WTC11 (cell line): ENCODE results near the gene ST3GAL6. TPM values are rescaled to one million over a fixed set of nuclear protein-coding genes. Genes with fewer than 3 reads are reported as not detected.

Source experiments
- ATAC-seq: fragments of 200-7000 bp; cut with Tn5 transposase; 2 replicates; pipeline ENCODE4 v1.10.0; 2021; ENCODE audit warnings: mild to moderate bottlenecking, moderate library complexity
- CTCF ChIA-PET: fragments of 300-600 bp; sonication (Branson Sonifier 250); formaldehyde crosslinking; loops from one replicate; lab custom pipeline; 2021; ENCODE audit warnings: antibody characterized with exemption; lab: Charles Lee
- POLR2A ChIA-PET: fragments of 350-600 bp; sonication (Branson Sonifier 250); formaldehyde crosslinking; loops from one replicate; lab custom pipeline; 2021; ENCODE audit warnings: antibody characterized with exemption; lab: Charles Lee
- DNase-seq: peaks from one replicate; pipeline ENCODE4 v3.0.0; 2021; ENCODE audit warnings: low spot score
- H3K27ac Mint-ChIP-seq: 2 replicates; pipeline ENCODE4 v1.8.0; 2021; ENCODE audit warnings: mixed read lengths
- H3K27me3 Mint-ChIP-seq: 2 replicates; pipeline ENCODE4 v1.8.0; 2021; ENCODE audit warnings: low read depth, mild to moderate bottlenecking, moderate library complexity, mixed read lengths
- H3K36me3 Mint-ChIP-seq: 2 replicates; pipeline ENCODE4 v1.8.0; 2021; ENCODE audit warnings: mixed read lengths
- H3K4me1 Mint-ChIP-seq: 2 replicates; pipeline ENCODE4 v1.8.0; 2022; ENCODE audit warnings: mixed read lengths
- H3K4me3 Mint-ChIP-seq: 2 replicates; pipeline ENCODE4 v1.8.0; 2021; ENCODE audit warnings: mild to moderate bottlenecking, moderate library complexity, mixed read lengths
- H3K9me3 Mint-ChIP-seq: 2 replicates; pipeline ENCODE4 v1.8.0; 2021; ENCODE audit warnings: mixed read lengths
- CREB1 ChIP-seq: sonication (generic); formaldehyde crosslinking; IDR thresholded peaks from 2 replicates; pipeline ENCODE4 v1.8.0; 2023; ENCODE audit warnings: mild to moderate bottlenecking, missing genetic modification reagents
- CREM ChIP-seq: sonication (generic); formaldehyde crosslinking; IDR thresholded peaks from 2 replicates; pipeline ENCODE4 v1.8.1; 2022; ENCODE audit warnings: mild to moderate bottlenecking, missing genetic modification reagents, moderate library complexity
- ESRRA ChIP-seq: sonication (generic); formaldehyde crosslinking; IDR thresholded peaks from 2 replicates; pipeline ENCODE4 v1.8.1; 2022; ENCODE audit warnings: mild to moderate bottlenecking, missing genetic modification reagents, borderline replicate concordance
- ETV6 ChIP-seq: sonication (generic); formaldehyde crosslinking; IDR thresholded peaks from 2 replicates; pipeline ENCODE4 v1.8.1; 2022; ENCODE audit warnings: mild to moderate bottlenecking, missing genetic modification reagents
- FOXJ3 ChIP-seq: sonication (generic); formaldehyde crosslinking; IDR thresholded peaks from 2 replicates; pipeline ENCODE4 v1.9.0; 2021; ENCODE audit warnings: missing genetic modification reagents, mild to moderate bottlenecking, borderline replicate concordance
- JUN ChIP-seq: sonication (generic); formaldehyde crosslinking; IDR thresholded peaks from 2 replicates; pipeline ENCODE4 v1.8.0; 2023; ENCODE audit warnings: mild to moderate bottlenecking, missing genetic modification reagents
- KAT7 ChIP-seq: sonication (generic); formaldehyde crosslinking; IDR thresholded peaks from 2 replicates; pipeline ENCODE4 v1.8.1; 2023; ENCODE audit warnings: missing genetic modification reagents, mild to moderate bottlenecking, borderline replicate concordance
- MYBL2 ChIP-seq: sonication (generic); formaldehyde crosslinking; IDR thresholded peaks from 2 replicates; pipeline ENCODE4 v1.8.1; 2023; ENCODE audit warnings: mild to moderate bottlenecking, moderate library complexity, missing genetic modification reagents
- NFE2L1 ChIP-seq: sonication (generic); formaldehyde crosslinking; IDR thresholded peaks from 2 replicates; pipeline ENCODE4 v1.8.1; 2023; ENCODE audit warnings: missing genetic modification reagents
- PRDM15 ChIP-seq: sonication (generic); formaldehyde crosslinking; IDR thresholded peaks from 2 replicates; pipeline ENCODE4 v1.8.0; 2022; ENCODE audit warnings: missing genetic modification reagents
- PRRX2 ChIP-seq: fragments of 250-450 bp; sonication (Bioruptor Pico); IDR thresholded peaks from 2 replicates; pipeline ENCODE4 v1.8.0; 2021; ENCODE audit warnings: mild to moderate bottlenecking
- SMAD3 ChIP-seq: sonication (generic); formaldehyde crosslinking; IDR thresholded peaks from 2 replicates; pipeline ENCODE4 v1.8.0; 2022; ENCODE audit warnings: missing genetic modification reagents, mild to moderate bottlenecking, borderline replicate concordance
- SOX15 ChIP-seq: fragments of 250-450 bp; sonication (Bioruptor Pico); IDR thresholded peaks from 2 replicates; pipeline ENCODE4 v1.9.0; 2021; ENCODE audit warnings: mild to moderate bottlenecking
- ZNF121 ChIP-seq: sonication (generic); formaldehyde crosslinking; IDR thresholded peaks from 2 replicates; pipeline ENCODE4 v1.8.0; 2023; ENCODE audit warnings: missing genetic modification reagents
- ZNF232 ChIP-seq: sonication (generic); formaldehyde crosslinking; IDR thresholded peaks from 2 replicates; pipeline ENCODE4 v1.8.0; 2022; ENCODE audit warnings: mild to moderate bottlenecking, missing genetic modification reagents
- ZNF416 ChIP-seq: fragments of 250-450 bp; sonication (Bioruptor Pico); IDR thresholded peaks from 2 replicates; pipeline ENCODE4 v1.9.0; 2021; ENCODE audit warnings: mild to moderate bottlenecking, inconsistent platforms
- ZNF512 ChIP-seq: sonication (generic); formaldehyde crosslinking; IDR thresholded peaks from 2 replicates; pipeline ENCODE4 v1.8.1; 2022; ENCODE audit warnings: missing genetic modification reagents, borderline replicate concordance
- total RNA-seq: library from RNA; stranded (reverse); gene quantifications from 3 replicates; pipeline ENCODE4 v1.2.3, GENCODE V29; 2021
- TF ChIP-seq, protein P1 (sequence below): fragments of 250-450 bp; sonication (Bioruptor Pico); IDR thresholded peaks from 2 replicates; pipeline ENCODE4 v2.1.2; 2022; ENCODE audit warnings: mild to moderate bottlenecking, moderate library complexity
- TF ChIP-seq, protein P2 (sequence below): sonication (generic); formaldehyde crosslinking; IDR thresholded peaks from 2 replicates; pipeline ENCODE4 v1.8.1; 2023; ENCODE audit warnings: mild to moderate bottlenecking, missing genetic modification reagents
- TF ChIP-seq, protein P3 (sequence below): sonication (generic); formaldehyde crosslinking; IDR thresholded peaks from 2 replicates; pipeline ENCODE4 v1.8.1; 2022; ENCODE audit warnings: mild to moderate bottlenecking, missing genetic modification reagents, moderate library complexity, borderline replicate concordance
- TF ChIP-seq, protein P4 (sequence below): fragments of 200-600 bp; IDR thresholded peaks from 2 replicates; pipeline ENCODE4 v1.8.0; 2022; ENCODE audit warnings: antibody characterized with exemption
- TF ChIP-seq, protein P5 (sequence below): sonication (generic); formaldehyde crosslinking; IDR thresholded peaks from 2 replicates; pipeline ENCODE4 v1.8.0; 2022; ENCODE audit warnings: mild to moderate bottlenecking, missing genetic modification reagents
- TF ChIP-seq, protein P6 (sequence below): sonication (generic); formaldehyde crosslinking; IDR thresholded peaks from 2 replicates; pipeline ENCODE4 v1.8.1; 2022; ENCODE audit warnings: low read depth, missing genetic modification reagents, borderline replicate concordance

ST3GAL6 gene
- total RNA-seq, 1 experiment from 2014 or later: 8.1 TPM

DNA sequence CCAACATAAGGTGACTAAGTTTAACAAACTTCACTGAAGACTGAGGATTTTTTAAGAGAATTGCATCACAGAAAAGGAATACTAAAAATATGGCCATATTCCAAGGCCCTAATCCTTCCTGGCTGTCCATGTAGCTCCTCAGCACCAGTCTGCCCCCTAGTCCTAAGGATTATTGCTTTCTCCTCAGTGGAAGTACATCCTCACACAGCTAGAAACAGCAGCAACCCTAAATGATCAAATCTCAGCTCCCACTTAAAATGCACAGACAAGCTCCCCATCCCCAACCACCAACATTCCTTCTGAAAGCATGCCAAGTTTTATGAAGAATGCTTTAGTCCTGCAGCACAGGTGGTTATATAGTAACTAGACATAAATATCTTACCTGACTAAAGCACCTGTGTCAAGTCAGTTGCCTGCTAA, 14.7 kb downstream of the ST3GAL6 start:
- ATAC-seq: no peak

DNA sequence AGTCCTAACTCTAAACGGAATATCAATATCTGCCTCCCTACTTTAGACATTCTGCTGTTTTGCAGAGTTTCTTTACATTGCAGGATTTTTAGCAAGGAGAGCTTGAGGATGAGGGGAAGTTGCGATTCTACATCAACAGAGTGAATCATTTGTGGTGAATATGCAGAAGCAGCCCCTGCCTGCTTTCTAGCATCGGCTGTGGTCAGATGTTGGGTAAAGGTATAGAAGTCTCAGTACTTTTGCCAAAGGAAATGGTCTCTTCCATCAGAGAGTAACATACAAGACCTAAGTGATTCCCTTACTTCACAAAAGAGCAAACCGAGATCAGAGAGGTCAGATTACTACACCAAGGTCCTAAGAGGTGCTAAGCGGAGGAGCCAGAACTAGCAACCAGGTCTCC, 15.2 kb downstream of the ST3GAL6 start:
- Mint-ChIP-seq H3K9me3 (no peaks in the 10 kb centered on the region; the same call in 1 of the 2 replicates), H3K4me1 (peaks cover 4% of the 10 kb centered on the region; the same call in 1 of the 2 replicates), H3K27ac (no peak overlapping the region), H3K4me3 (no peak overlapping the region), H3K27me3 (no peaks in the 10 kb centered on the region; the same call in 1 of the 2 replicates), H3K36me3 (0 out of 2 replicates have a peak, but pooled peaks cover 3% of the 10 kb centered on the region)
- ChIA-PET CTCF (interaction anchor here (1.5 kb wide), 1 partner anchor 39 kb away, joined by 3 read pairs; no protein-coding TSS in a partner anchor), POLR2A (no interaction called here)
- ATAC-seq: no peak
- DNase-seq: no peak
- TF ChIP-seq SOX15: no peak
- no peak for TF ChIP-seq SMAD3 (CRISPR knock-in tag)
- TF ChIP-seq, protein P1, sequence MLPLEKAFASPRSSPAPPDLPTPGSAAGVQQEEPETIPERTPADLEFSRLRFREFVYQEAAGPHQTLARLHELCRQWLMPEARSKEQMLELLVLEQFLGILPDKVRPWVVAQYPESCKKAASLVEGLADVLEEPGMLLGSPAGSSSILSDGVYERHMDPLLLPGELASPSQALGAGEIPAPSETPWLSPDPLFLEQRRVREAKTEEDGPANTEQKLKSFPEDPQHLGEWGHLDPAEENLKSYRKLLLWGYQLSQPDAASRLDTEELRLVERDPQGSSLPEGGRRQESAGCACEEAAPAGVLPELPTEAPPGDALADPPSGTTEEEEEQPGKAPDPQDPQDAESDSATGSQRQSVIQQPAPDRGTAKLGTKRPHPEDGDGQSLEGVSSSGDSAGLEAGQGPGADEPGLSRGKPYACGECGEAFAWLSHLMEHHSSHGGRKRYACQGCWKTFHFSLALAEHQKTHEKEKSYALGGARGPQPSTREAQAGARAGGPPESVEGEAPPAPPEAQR (CRISPR knock-in tag): no peak
- no peak for TF ChIP-seq MYBL2 (CRISPR knock-in tag)
- TF ChIP-seq PRDM15 (CRISPR knock-in tag): no peak

More for the DNA sequence above, 14.7 kb downstream of the ST3GAL6 start:
- no peaks in the 10 kb centered on the region; the same call in 1 of the 2 replicates for H3K9me3 Mint-ChIP-seq
- H3K4me1 Mint-ChIP-seq: peaks cover 4% of the 10 kb centered on the region; the same call in 1 of the 2 replicates
- H3K27me3 Mint-ChIP-seq: no peaks in the 10 kb centered on the region; the same call in 1 of the 2 replicates
- 0 out of 2 replicates have a peak, but pooled peaks cover 3% of the 10 kb centered on the region for H3K36me3 Mint-ChIP-seq
- no peak overlapping the region for H3K4me3 Mint-ChIP-seq
- CTCF ChIA-PET: interaction anchor here (1.5 kb wide), 1 partner anchor 40 kb away, joined by 3 read pairs; no protein-coding TSS in a partner anchor
- no peak for DNase-seq
- H3K27ac Mint-ChIP-seq: no peak overlapping the region
- TF ChIP-seq ETV6: no peak
- TF ChIP-seq, protein P2, sequence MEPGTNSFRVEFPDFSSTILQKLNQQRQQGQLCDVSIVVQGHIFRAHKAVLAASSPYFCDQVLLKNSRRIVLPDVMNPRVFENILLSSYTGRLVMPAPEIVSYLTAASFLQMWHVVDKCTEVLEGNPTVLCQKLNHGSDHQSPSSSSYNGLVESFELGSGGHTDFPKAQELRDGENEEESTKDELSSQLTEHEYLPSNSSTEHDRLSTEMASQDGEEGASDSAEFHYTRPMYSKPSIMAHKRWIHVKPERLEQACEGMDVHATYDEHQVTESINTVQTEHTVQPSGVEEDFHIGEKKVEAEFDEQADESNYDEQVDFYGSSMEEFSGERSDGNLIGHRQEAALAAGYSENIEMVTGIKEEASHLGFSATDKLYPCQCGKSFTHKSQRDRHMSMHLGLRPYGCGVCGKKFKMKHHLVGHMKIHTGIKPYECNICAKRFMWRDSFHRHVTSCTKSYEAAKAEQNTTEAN (CRISPR knock-in tag): no peak
- TF ChIP-seq, protein P3, sequence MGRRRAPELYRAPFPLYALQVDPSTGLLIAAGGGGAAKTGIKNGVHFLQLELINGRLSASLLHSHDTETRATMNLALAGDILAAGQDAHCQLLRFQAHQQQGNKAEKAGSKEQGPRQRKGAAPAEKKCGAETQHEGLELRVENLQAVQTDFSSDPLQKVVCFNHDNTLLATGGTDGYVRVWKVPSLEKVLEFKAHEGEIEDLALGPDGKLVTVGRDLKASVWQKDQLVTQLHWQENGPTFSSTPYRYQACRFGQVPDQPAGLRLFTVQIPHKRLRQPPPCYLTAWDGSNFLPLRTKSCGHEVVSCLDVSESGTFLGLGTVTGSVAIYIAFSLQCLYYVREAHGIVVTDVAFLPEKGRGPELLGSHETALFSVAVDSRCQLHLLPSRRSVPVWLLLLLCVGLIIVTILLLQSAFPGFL (CRISPR knock-in tag): no peak
- no peak for TF ChIP-seq ESRRA
- TF ChIP-seq, protein P4, sequence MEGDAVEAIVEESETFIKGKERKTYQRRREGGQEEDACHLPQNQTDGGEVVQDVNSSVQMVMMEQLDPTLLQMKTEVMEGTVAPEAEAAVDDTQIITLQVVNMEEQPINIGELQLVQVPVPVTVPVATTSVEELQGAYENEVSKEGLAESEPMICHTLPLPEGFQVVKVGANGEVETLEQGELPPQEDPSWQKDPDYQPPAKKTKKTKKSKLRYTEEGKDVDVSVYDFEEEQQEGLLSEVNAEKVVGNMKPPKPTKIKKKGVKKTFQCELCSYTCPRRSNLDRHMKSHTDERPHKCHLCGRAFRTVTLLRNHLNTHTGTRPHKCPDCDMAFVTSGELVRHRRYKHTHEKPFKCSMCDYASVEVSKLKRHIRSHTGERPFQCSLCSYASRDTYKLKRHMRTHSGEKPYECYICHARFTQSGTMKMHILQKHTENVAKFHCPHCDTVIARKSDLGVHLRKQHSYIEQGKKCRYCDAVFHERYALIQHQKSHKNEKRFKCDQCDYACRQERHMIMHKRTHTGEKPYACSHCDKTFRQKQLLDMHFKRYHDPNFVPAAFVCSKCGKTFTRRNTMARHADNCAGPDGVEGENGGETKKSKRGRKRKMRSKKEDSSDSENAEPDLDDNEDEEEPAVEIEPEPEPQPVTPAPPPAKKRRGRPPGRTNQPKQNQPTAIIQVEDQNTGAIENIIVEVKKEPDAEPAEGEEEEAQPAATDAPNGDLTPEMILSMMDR: no peak
- no peak for TF ChIP-seq ZNF512 (CRISPR knock-in tag)
- TF ChIP-seq CREB1 (CRISPR knock-in tag): no peak
- no peak for TF ChIP-seq JUN (CRISPR knock-in tag)
- TF ChIP-seq ZNF416 (CRISPR knock-in tag): no peak
- no peak for TF ChIP-seq FOXJ3 (CRISPR knock-in tag)
- TF ChIP-seq, protein P5, sequence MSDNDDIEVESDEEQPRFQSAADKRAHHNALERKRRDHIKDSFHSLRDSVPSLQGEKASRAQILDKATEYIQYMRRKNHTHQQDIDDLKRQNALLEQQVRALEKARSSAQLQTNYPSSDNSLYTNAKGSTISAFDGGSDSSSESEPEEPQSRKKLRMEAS (CRISPR knock-in tag): no peak
- TF ChIP-seq, protein P6, sequence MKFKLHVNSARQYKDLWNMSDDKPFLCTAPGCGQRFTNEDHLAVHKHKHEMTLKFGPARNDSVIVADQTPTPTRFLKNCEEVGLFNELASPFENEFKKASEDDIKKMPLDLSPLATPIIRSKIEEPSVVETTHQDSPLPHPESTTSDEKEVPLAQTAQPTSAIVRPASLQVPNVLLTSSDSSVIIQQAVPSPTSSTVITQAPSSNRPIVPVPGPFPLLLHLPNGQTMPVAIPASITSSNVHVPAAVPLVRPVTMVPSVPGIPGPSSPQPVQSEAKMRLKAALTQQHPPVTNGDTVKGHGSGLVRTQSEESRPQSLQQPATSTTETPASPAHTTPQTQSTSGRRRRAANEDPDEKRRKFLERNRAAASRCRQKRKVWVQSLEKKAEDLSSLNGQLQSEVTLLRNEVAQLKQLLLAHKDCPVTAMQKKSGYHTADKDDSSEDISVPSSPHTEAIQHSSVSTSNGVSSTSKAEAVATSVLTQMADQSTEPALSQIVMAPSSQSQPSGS: no peak
- TF ChIP-seq ZNF232 (CRISPR knock-in tag): no peak
- no peak for TF ChIP-seq CREM (CRISPR knock-in tag)
- TF ChIP-seq PRRX2 (CRISPR knock-in tag): no peak
- TF ChIP-seq ZNF121: no peak
- TF ChIP-seq NFE2L1 (CRISPR knock-in tag): no peak
- TF ChIP-seq KAT7 (CRISPR knock-in tag): no peak
- TF ChIP-seq, all 79 proteins: peak for 0
- POLR2A ChIA-PET: no interaction called here
